HEK293 (cell line): Measurements from ENCODE around the gene HS1BP3.

Experiments
- REST ChIP-seq: fragments of 450-650 bp; formaldehyde crosslinking; IDR thresholded peaks from 2 replicates; pipeline ENCODE4 v1.5.1; 2016; ENCODE audit warnings: missing biosample characterization, missing genetic modification characterization
- ZNF2 ChIP-seq: fragments of 450-650 bp; formaldehyde crosslinking; IDR thresholded peaks from 2 replicates; pipeline ENCODE4 v1.5.1; 2016; ENCODE audit warnings: missing biosample characterization, missing genetic modification characterization
- ZNF354C ChIP-seq: fragments of 450-650 bp; formaldehyde crosslinking; IDR thresholded peaks from 2 replicates; pipeline ENCODE4 v1.5.1; 2016; ENCODE audit warnings: missing biosample characterization, missing genetic modification characterization, low read depth, borderline replicate concordance

DNA sequence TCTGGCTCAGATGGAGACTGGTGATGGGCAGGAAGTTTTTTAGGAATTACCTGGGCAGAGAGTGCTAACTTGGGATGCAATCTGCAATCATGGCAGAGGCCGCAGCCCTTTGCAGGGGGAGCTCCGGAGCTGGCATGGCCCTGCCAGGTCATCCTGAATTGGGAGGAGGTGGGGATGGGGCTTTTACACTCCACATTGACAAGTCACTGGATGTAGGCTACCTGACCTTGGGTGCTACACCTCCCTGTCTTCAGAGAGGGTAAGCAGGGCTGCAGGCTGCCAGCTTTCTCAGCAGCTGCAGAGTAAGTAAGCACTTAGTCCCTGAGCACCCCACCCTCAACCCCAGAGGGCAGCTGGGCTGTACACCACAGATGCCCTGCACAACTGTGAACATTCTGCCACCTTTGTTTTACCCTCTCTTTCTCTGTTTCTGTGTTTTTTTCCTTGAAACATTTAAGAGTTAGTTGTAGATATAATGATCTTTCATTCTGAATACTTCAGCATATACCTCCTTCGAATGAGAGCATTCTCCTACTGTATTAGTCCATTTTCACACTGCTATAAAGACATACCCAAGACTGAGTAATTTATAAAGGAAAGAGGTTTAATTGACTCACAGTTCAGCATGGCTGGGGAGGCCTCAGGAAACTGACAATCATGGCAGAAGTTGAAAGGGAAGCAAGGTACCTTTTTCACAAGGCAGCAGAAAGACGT lies 6.8 kb upstream of the HS1BP3 start:
- TF ChIP-seq ZNF2 (tag by site-specific recombination) (no peak), ZNF354C (tag by site-specific recombination) (no peak), REST (tag by site-specific recombination) (no peak)
